Esophagus muscularis mucosa (tissue), 4 donors: ENCODE results near the gene MBOAT2. TPM values are rescaled to one million over a fixed set of nuclear protein-coding genes. Genes with fewer than 3 reads are reported as not detected.
A peak's percentile ranks its signal among the peaks of the same experiment; 100 is the strongest.

Experiments
- DNase-seq: peaks from one replicate; pipeline ENCODE4 v3.0.0-alpha.2; 2017; ENCODE audit errors: extremely low spot score
- H3K27ac ChIP-seq, 4 donors: fragments of 200-600 bp; sonication (generic); replicated peaks in 1 of 4; 1 replicate in 3 of 4; 2 replicates in 1 of 4; pipeline ENCODE4 v1.5.1; 2016 to 2019; ENCODE audit warnings: mild to moderate bottlenecking in 1 of 4
- H3K27me3 ChIP-seq, 4 donors: fragments of 200-600 bp; sonication (generic); one replicate each; pipeline versions ENCODE4 v1.5.1 to v1.6.0; 2016 to 2019
- H3K36me3 ChIP-seq, 4 donors: fragments of 200-600 bp; sonication (generic); one replicate each; pipeline ENCODE4 v1.5.1; 2016 to 2019
- H3K4me1 ChIP-seq, 4 donors: fragments of 200-600 bp; sonication (generic); one replicate each; pipeline ENCODE4 v1.5.1; 2016 to 2019
- H3K4me3 ChIP-seq, 4 donors: fragments of 200-600 bp; sonication (generic); 1 replicate in 2 of 4; 2 replicates in 2 of 4; pipeline ENCODE4 v1.5.1; 2016 to 2019; ENCODE audit warnings: mild to moderate bottlenecking in 4 of 4, moderate library complexity in 1 of 4
- H3K9me3 ChIP-seq, 4 donors: fragments of 200-600 bp; sonication (generic); 1 replicate in 3 of 4; 2 replicates in 1 of 4; pipeline ENCODE4 v1.5.1; 2016 to 2019
- CTCF ChIP-seq, 3 experiments: fragments of 200-600 bp in 2 of 3; fragments of 450-650 bp in 1 of 3; sonication (generic) in 2 of 3; IDR thresholded peaks; one replicate each; pipeline ENCODE4 v1.5.1; 2017 to 2019; ENCODE audit warnings: antibody characterized with exemption in 3 of 3, mild to moderate bottlenecking in 2 of 3, moderate library complexity in 1 of 3
- EP300 ChIP-seq: sonication (generic); formaldehyde crosslinking; IDR thresholded peaks from one replicate; pipeline ENCODE4 v1.6.1; 2017; ENCODE audit warnings: antibody characterized with exemption
- POLR2A ChIP-seq: fragments of 450-650 bp; IDR thresholded peaks from one replicate; pipeline ENCODE4 v1.6.1; 2017; ENCODE audit warnings: antibody characterized with exemption, moderate library complexity, mild to moderate bottlenecking, low read depth
- POLR2AphosphoS5 ChIP-seq, 2 donors: sonication (generic); formaldehyde crosslinking; IDR thresholded peaks; one replicate each; pipeline ENCODE4 v1.6.1; 2017; ENCODE audit warnings: antibody characterized with exemption in 2 of 2
- WGBS: methylation state at CpG from one replicate; pipeline ENCODE4 v1.1.5; 2018; 5-methylcytosine and 5-hydroxymethylcytosine counted together
- intact Hi-C: fragments of 100-400 bp; cut with DNase I; formaldehyde crosslinking; loops from one replicate; pipeline ENCODE4 v1.15.1; 2023
- total RNA-seq, 4 donors: library from RNA; depleted of rRNA; stranded (reverse); fragments of >200 nt; gene quantifications; one replicate each; pipeline versions ENCODE4 v1.1.0 to v1.2.1, GENCODE V29; 2016

The MBOAT2 gene
- total RNA-seq, 4 donors from 2014 or later: 14.1 to 19.9 (median 17.0) TPM

DNA sequence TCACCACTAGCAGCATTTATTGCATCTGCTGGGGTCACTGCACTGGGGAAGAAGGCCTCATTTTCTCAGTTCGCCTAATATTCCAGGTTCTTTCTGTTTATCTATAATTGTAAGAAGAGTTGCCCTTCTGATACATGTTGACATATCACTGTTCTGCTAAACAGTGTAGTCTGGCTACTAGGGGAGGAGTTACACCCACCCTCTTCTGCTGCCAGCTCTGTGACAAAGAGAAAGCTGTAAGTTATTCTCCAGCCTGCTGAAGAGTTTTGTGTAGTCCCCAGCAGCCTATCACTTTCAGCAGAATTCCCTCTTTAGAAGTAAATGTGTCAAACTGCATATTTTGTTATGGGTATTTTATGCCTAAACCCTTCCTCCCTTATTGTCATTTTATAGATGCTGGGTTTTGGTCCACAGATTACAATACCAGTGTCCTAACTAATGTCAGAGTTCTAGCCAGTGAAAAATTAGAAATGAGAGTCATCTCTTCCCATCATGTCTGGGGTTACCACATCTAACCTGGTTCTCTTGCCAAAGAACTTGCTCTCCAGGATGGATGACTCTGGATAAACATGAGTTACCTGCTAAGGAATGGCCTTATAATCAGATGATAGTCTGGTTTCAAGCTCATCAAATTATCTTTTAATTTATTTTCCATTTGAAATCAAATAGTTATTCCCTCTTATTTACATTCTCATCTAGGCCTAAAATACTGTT, 5.6 kb upstream of the MBOAT2 start:
- peaks cover 4 to 25% (median 15%) of the 10 kb centered on the region in 4 donors for H3K4me1 ChIP-seq
- no peak for TF ChIP-seq EP300
- TF ChIP-seq POLR2A: no peak
- TF ChIP-seq POLR2AphosphoS5 (IDR thresholded peaks at IDR 0.05): no peak
- TF ChIP-seq CTCF (IDR thresholded peaks at IDR 0.05): no peak
- DNase-seq: no peak
- 84% methylated on average over 1 of the region's 1 CpG for WGBS
- no peaks in the 10 kb centered on the region for H3K9me3 ChIP-seq
- no peak overlapping the region for H3K4me3 ChIP-seq
- H3K27me3 ChIP-seq: no peaks in the 10 kb centered on the region
- H3K36me3 ChIP-seq: no peaks in the 10 kb centered on the region
- H3K27ac ChIP-seq: peak overlapping the region in 1 of 4 donors; percentile 25
- intact Hi-C loops: no loop called here

DNA sequence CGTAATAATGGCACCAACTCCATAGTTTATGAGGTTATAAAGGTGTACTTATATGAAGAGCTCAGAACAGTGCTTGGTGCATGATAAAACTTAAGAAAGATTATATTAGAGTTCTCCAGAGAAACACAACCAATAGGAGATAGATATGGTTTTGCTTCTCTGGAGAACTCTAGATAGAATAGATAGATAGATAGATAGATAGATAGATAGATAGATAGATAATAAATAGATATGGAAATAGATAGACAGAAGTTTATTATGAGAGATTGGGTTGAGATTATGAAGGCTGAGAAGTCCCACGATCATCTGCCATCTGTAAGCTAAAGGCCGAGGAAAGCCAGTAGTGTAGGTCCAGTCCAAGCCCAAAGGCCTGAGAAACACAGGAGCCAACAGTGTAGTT, 2.9 kb upstream of the MBOAT2 start:
- Histone ChIP-seq H3K9me3 (no peaks in the 10 kb centered on the region), H3K4me1 (peaks cover 6 to 45% (median 32%) of the 10 kb centered on the region in 4 donors), H3K27ac (no peak overlapping the region), H3K27me3 (no peaks in the 10 kb centered on the region), H3K36me3 (no peaks in the 10 kb centered on the region), H3K4me3 (no peak overlapping the region)
- intact Hi-C loops: no loop called here
- DNase-seq: no peak
- 93% methylated on average over 3 of the region's 3 CpGs for WGBS
- TF ChIP-seq POLR2AphosphoS5 (IDR thresholded peaks at IDR 0.05) (no peak), POLR2A (no peak), EP300 (no peak), CTCF (IDR thresholded peaks at IDR 0.05) (no peak)

GRCh38 chr2:9004338-9005204, 1.1 kb upstream of the MBOAT2 start:
- Histone ChIP-seq H3K4me3 (peak overlapping the region; percentile 79 to 90 (median 86)), H3K9me3 (no peaks in the 10 kb centered on the region), H3K27me3 (no peaks in the 10 kb centered on the region), H3K4me1 (peaks cover 6 to 40% (median 27%) of the 10 kb centered on the region in 4 donors), H3K27ac (peak overlapping the region; percentile 83 to 86 (median 84)), H3K36me3 (no peaks in the 10 kb centered on the region)
- intact Hi-C loops: no loop called here
- no peak for TF ChIP-seq CTCF (IDR thresholded peaks at IDR 0.05)
- no peak for TF ChIP-seq POLR2AphosphoS5 (IDR thresholded peaks at IDR 0.05)
- no peak for TF ChIP-seq POLR2A
- no peak for TF ChIP-seq EP300
- 29% methylated on average over 20 of the region's 25 CpGs for WGBS
- no peak for DNase-seq

DNA sequence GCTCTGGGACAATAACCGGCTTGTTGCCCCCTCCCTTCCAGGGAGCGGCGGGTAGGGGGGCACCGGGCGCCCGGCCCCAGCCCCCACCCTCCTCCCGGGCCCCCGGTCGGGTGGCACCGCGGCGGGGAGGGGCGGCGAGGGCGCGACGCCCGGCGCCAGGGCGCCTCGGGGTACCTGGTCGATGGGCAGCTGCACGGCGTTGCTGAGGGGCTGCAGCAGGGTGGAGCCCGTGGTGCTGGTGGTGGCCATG, 193 bp downstream of the MBOAT2 start:
- peaks cover 6 to 31% (median 24%) of the 10 kb centered on the region in 4 donors for H3K4me1 ChIP-seq
- no peak for TF ChIP-seq POLR2AphosphoS5 (IDR thresholded peaks at IDR 0.05)
- no peak for TF ChIP-seq EP300
- TF ChIP-seq POLR2A: no peak
- no peak for TF ChIP-seq CTCF (IDR thresholded peaks at IDR 0.05)
- H3K27me3 ChIP-seq: no peaks in the 10 kb centered on the region
- intact Hi-C loops: no loop called here
- H3K27ac ChIP-seq: peak overlapping the region; percentile 8 to 86 (median 84)
- no peaks in the 10 kb centered on the region for H3K9me3 ChIP-seq
- DNase-seq: no peak
- peak overlapping the region; percentile 79 to 90 (median 86) for H3K4me3 ChIP-seq
- no CpG with 5 or more reads among the region's 25 CpGs for WGBS
- no peaks in the 10 kb centered on the region for H3K36me3 ChIP-seq
